Measurements from ENCODE around the gene KLC1. TPM values are rescaled to one million over a fixed set of nuclear protein-coding genes. Genes with fewer than 3 reads are reported as not detected.

KLC1 gene
- total RNA-seq, 1 donor from 2014 or later: 122 TPM

DNA sequence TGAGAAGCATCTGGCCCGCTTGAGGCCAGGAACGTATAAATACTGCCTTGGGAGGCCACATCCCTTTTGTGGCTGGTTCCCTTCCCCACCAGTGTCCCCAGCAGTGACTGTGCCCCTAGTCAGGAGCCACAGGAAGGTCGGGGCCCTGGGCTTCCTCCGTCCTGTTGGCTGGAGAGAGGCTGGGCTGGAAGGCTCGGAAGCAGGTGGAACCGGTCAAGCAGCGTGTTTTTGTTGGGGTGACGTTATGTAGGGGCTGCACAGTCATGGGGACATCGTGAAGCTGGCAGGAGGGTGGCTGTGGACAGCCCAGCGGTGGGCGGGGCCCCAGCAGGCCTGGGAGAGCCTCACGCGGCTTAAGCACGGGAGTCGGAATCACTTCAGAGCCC lies 76.1 kb downstream of the KLC1 start:
- DNase-seq: no peak

DNA sequence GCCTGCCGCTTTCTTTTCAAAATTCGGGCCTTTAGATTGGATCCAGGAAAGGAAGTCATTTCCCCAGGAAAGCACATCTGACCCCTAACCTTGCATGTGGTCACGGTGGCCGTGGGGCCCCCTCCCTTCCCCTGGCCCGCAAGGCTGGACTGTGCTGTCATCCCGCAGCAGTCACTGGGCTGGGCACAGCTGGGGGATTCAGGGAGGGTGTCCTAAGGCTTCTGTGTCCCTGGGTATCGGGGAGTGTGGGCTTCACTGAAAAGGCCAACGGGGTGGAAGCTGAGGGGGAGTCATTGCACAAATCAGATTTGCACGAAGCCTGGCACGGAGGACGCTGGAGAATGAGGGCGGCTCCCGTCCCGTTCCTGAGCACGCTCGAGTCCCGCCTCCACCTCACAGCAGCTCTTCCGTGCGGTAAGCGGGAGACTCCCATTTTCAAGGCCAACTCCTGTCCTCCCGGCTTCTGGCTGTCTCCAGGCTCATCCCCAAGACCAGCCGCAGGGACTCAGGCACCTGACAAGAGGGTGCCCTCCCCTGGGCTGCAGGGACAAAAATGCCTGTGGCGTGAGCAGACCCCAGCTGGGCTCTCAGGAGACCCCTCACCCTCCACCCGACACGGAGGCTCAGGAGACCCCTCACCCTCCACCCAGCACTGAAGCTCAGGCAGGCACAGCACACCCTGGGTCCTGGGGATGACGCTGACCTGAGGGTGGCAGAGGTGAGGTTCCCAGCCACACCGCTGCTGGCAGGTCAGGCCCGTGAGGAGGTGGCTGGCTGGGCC lies 76.7 kb downstream of the KLC1 start:
- no peak for DNase-seq

- no peak for DNase-seq
These were observed 77.7 kb downstream of the KLC1 start for GRCh38 chr14:103706551-103707328.

GRCh38 chr14:103707329-103708263 lies 78.6 kb downstream of the KLC1 start:
- peak; percentile 9 for DNase-seq

- no peak for DNase-seq
These were observed 79.8 kb downstream of the KLC1 start for GRCh38 chr14:103708750-103709187.

- DNase-seq: no peak
These were observed 80.8 kb downstream of the KLC1 start for GRCh38 chr14:103709814-103710213.

DNA sequence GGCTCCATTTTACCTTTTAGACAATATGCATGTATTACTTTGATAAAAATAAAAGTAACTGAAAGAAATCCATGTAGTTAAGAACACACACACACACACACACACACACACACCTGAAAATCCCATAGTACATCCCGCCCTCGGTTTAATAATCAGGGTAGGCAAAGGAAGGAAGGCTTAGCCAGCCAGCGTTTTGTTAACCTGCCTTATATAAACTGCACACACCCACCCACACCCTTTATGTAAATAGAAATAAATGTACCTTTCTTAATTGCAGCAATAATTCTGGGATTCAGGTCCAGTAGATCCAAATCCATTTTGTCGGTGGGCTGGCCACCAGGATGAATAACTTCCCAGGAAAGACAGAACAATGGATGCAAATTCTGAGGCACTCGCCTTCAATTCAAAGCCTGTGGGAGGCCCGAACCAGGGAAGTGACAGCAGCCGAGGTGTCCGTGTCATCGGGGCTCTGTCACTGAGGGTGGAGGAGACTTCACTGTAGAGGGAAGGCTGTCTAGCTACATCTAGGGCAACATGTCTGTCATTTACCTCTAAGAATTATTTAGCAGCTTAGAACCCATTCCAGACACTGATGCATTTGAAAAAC lies 81.9 kb downstream of the KLC1 start:
- DNase-seq: no peak

GRCh38 chr14:103711516-103712431 lies 82.8 kb downstream of the KLC1 start:
- DNase-seq: no peak

GRCh38 chr14:103712633-103713247 lies 83.7 kb downstream of the KLC1 start:
- DNase-seq: no peak

- DNase-seq: no peak
These were observed 84.5 kb downstream of the KLC1 start for GRCh38 chr14:103713304-103714062.

DNA sequence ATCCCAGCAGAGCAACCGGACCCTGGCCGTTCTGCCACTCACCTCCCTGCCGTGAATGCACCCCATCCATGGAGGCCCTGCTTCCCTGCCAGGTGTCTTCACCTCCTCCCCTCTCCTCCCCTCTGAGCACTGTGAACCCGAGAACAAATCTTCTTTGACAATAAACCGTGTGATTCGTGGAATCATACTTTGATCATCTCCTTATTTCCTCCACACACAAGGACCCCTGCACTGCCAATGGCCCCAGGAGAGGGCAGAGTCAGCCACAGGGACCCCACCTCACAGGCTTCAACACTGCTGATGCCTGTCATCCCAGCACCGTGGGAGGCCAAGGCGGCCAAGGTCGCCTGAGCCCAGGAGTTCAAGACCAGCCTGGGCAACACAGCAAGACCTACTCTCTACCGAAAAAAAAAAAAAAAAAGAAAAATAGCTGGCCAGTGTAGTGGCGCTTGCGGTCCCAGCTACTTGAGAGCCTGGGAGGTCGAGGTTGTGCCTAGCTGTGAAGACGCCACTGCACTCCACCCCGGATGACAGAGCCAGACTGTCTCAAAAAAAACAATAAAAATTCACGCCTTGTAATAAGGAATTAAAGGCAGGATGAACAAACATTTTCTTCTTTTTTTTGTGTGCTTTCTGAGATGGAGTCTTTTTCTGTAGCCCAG lies 85.2 kb downstream of the KLC1 start:
- no peak for DNase-seq

- peak; percentile 100 for DNase-seq
These were observed 86.3 kb downstream of the KLC1 start, which contains the start of the genes XRCC3 and ZFYVE21 for GRCh38 chr14:103715052-103716000. TSS of gene XRCC3 (minus strand) at chr14:103715451. CDS start at chr14:103711087, 4,364 bp downstream. TSS of gene ZFYVE21 (plus strand) at chr14:103715810. CDS start at chr14:103715842, 32 bp downstream.

GRCh38 chr14:103716091-103716801 lies 87.2 kb downstream of the KLC1 start:
- DNase-seq: no peak

DNA sequence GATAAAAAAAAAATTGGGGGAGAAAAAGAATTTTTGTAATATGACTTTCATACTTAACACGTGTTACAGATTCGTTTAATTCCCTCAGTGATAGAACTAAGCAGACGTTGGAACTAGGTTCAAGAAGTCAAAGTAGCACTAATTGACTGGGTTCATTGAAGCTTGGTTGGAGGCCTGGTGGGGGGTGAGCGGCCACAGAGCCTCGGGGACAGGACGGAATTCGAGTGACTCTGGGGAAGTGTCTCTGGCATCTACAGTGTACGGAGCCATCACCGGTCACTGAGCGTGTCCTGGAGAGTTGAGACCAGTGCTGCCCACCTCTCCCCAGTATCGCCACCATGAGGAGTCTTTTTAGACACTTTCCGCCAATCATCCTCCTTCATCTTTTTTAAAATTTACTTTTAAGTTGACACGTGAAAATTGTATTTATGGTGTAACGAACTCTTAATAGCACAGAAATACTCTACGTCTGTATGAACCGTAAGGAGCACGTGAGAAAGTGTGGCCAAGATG lies 87.9 kb downstream of the KLC1 start:
- DNase-seq: no peak

DNA sequence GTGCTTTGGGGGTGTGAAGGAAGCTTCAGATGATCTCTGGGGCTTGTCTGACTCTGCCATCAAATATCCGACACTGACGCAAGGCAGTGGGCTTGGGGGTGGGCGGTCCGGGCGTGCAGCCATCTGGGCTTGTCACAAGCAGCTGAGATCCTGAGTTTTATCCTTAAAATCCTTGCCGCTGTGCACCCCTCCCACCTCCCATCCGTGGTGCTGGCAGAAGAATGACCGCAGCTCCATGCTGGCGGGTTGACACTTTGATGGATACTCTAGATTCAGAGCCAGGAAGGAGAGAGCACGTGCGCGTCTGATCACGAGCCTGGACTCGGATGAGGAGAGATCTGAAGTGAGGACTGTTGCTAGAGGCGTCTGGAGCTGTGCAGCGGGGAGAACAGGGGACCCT lies 89.6 kb downstream of the KLC1 start:
- no peak for DNase-seq

GRCh38 chr14:103719751-103720150 lies 90.7 kb downstream of the KLC1 start:
- DNase-seq: no peak

Measured in skin of body (tissue), 2 donors.